Measurements from ENCODE around the gene FAT2.

The FAT2 gene

GRCh38 chr5:151615431-151615830 is 24.3 kb upstream of the FAT2 start:
- Histone ChIP-seq H3K27ac (ENCODE audit: insufficient read depth, low read length, poor library complexity, severe bottlenecking) (no peak overlapping the region), H3K4me1 (ENCODE audit: control insufficient read depth, insufficient read depth, low read length, poor library complexity, severe bottlenecking) (peaks cover 21% of the 10 kb centered on the region), H3K9me3 (ENCODE audit: control insufficient read depth, low read length) (no peaks in the 10 kb centered on the region), H3K36me3 (ENCODE audit: control insufficient read depth, insufficient read depth, low read length) (no peaks in the 10 kb centered on the region), H3K4me3 (ENCODE audit: insufficient read depth, low read depth, low read length, poor library complexity, severe bottlenecking) (no peak overlapping the region), H3K27me3 (replicated peaks; ENCODE audit: control insufficient read depth, insufficient read depth, low read length, poor library complexity, severe bottlenecking) (no peaks in the 10 kb centered on the region)
- DNase-seq = no peak

- no peak for DNase-seq
- H3K27ac ChIP-seq (ENCODE audit: insufficient read depth, low read length, poor library complexity, severe bottlenecking) = no peak overlapping the region
- H3K4me1 ChIP-seq (ENCODE audit: control insufficient read depth, insufficient read depth, low read length, poor library complexity, severe bottlenecking) = peaks cover 21% of the 10 kb centered on the region
- H3K4me3 ChIP-seq (ENCODE audit: insufficient read depth, low read depth, low read length, poor library complexity, severe bottlenecking) = no peak overlapping the region
- H3K27me3 ChIP-seq (replicated peaks; ENCODE audit: control insufficient read depth, insufficient read depth, low read length, poor library complexity, severe bottlenecking) = no peaks in the 10 kb centered on the region
- H3K9me3 ChIP-seq (ENCODE audit: control insufficient read depth, low read length) = no peaks in the 10 kb centered on the region
- no peaks in the 10 kb centered on the region for H3K36me3 ChIP-seq (ENCODE audit: control insufficient read depth, insufficient read depth, low read length)
Observed at GRCh38 chr5:151614565-151614964, 23.4 kb upstream of the FAT2 start.

GRCh38 chr5:151612689-151613427 is 21.7 kb upstream of the FAT2 start:
- no peaks in the 10 kb centered on the region for H3K9me3 ChIP-seq (ENCODE audit: control insufficient read depth, low read length)
- no peaks in the 10 kb centered on the region for H3K27me3 ChIP-seq (replicated peaks; ENCODE audit: control insufficient read depth, insufficient read depth, low read length, poor library complexity, severe bottlenecking)
- H3K27ac ChIP-seq (ENCODE audit: insufficient read depth, low read length, poor library complexity, severe bottlenecking) = peak overlapping the region; percentile 32
- peak in 2 of 3 donors; percentile 9 to 24 for DNase-seq
- H3K4me3 ChIP-seq (ENCODE audit: insufficient read depth, low read depth, low read length, poor library complexity, severe bottlenecking) = no peak overlapping the region
- H3K36me3 ChIP-seq (ENCODE audit: control insufficient read depth, insufficient read depth, low read length) = no peaks in the 10 kb centered on the region
- H3K4me1 ChIP-seq (ENCODE audit: control insufficient read depth, insufficient read depth, low read length, poor library complexity, severe bottlenecking) = peaks cover 21% of the 10 kb centered on the region

GRCh38 chr5:151611127-151611775 is 20.1 kb upstream of the FAT2 start:
- Histone ChIP-seq H3K4me1 (ENCODE audit: control insufficient read depth, insufficient read depth, low read length, poor library complexity, severe bottlenecking) (peaks cover 21% of the 10 kb centered on the region), H3K27ac (ENCODE audit: insufficient read depth, low read length, poor library complexity, severe bottlenecking) (no peak overlapping the region), H3K36me3 (ENCODE audit: control insufficient read depth, insufficient read depth, low read length) (no peaks in the 10 kb centered on the region), H3K27me3 (replicated peaks; ENCODE audit: control insufficient read depth, insufficient read depth, low read length, poor library complexity, severe bottlenecking) (no peaks in the 10 kb centered on the region), H3K4me3 (ENCODE audit: insufficient read depth, low read depth, low read length, poor library complexity, severe bottlenecking) (no peak overlapping the region), H3K9me3 (ENCODE audit: control insufficient read depth, low read length) (no peaks in the 10 kb centered on the region)
- no peak for DNase-seq

- DNase-seq = no peak
- Histone ChIP-seq H3K27ac (ENCODE audit: insufficient read depth, low read length, poor library complexity, severe bottlenecking) (no peak overlapping the region), H3K9me3 (ENCODE audit: control insufficient read depth, low read length) (no peaks in the 10 kb centered on the region), H3K36me3 (ENCODE audit: control insufficient read depth, insufficient read depth, low read length) (no peaks in the 10 kb centered on the region), H3K4me3 (ENCODE audit: insufficient read depth, low read depth, low read length, poor library complexity, severe bottlenecking) (no peak overlapping the region), H3K4me1 (ENCODE audit: control insufficient read depth, insufficient read depth, low read length, poor library complexity, severe bottlenecking) (no peaks in the 10 kb centered on the region), H3K27me3 (replicated peaks; ENCODE audit: control insufficient read depth, insufficient read depth, low read length, poor library complexity, severe bottlenecking) (no peaks in the 10 kb centered on the region)
Observed at GRCh38 chr5:151608522-151608921, 17.4 kb upstream of the FAT2 start.

GRCh38 chr5:151607304-151607703 is 16.2 kb upstream of the FAT2 start:
- Histone ChIP-seq H3K27me3 (replicated peaks; ENCODE audit: control insufficient read depth, insufficient read depth, low read length, poor library complexity, severe bottlenecking) (no peaks in the 10 kb centered on the region), H3K36me3 (ENCODE audit: control insufficient read depth, insufficient read depth, low read length) (no peaks in the 10 kb centered on the region), H3K9me3 (ENCODE audit: control insufficient read depth, low read length) (no peaks in the 10 kb centered on the region), H3K4me3 (ENCODE audit: insufficient read depth, low read depth, low read length, poor library complexity, severe bottlenecking) (no peak overlapping the region), H3K27ac (ENCODE audit: insufficient read depth, low read length, poor library complexity, severe bottlenecking) (no peak overlapping the region), H3K4me1 (ENCODE audit: control insufficient read depth, insufficient read depth, low read length, poor library complexity, severe bottlenecking) (no peaks in the 10 kb centered on the region)
- DNase-seq = no peak

GRCh38 chr5:151605559-151605958 is 14.4 kb upstream of the FAT2 start:
- Histone ChIP-seq H3K4me1 (ENCODE audit: control insufficient read depth, insufficient read depth, low read length, poor library complexity, severe bottlenecking) (no peaks in the 10 kb centered on the region), H3K4me3 (ENCODE audit: insufficient read depth, low read depth, low read length, poor library complexity, severe bottlenecking) (no peak overlapping the region), H3K36me3 (ENCODE audit: control insufficient read depth, insufficient read depth, low read length) (no peaks in the 10 kb centered on the region), H3K27me3 (replicated peaks; ENCODE audit: control insufficient read depth, insufficient read depth, low read length, poor library complexity, severe bottlenecking) (no peaks in the 10 kb centered on the region), H3K27ac (ENCODE audit: insufficient read depth, low read length, poor library complexity, severe bottlenecking) (no peak overlapping the region), H3K9me3 (ENCODE audit: control insufficient read depth, low read length) (no peaks in the 10 kb centered on the region)
- DNase-seq = no peak

- Histone ChIP-seq H3K27me3 (replicated peaks; ENCODE audit: control insufficient read depth, insufficient read depth, low read length, poor library complexity, severe bottlenecking) (no peaks in the 10 kb centered on the region), H3K27ac (ENCODE audit: insufficient read depth, low read length, poor library complexity, severe bottlenecking) (no peak overlapping the region), H3K9me3 (ENCODE audit: control insufficient read depth, low read length) (no peaks in the 10 kb centered on the region), H3K36me3 (ENCODE audit: control insufficient read depth, insufficient read depth, low read length) (no peaks in the 10 kb centered on the region), H3K4me1 (ENCODE audit: control insufficient read depth, insufficient read depth, low read length, poor library complexity, severe bottlenecking) (no peaks in the 10 kb centered on the region), H3K4me3 (ENCODE audit: insufficient read depth, low read depth, low read length, poor library complexity, severe bottlenecking) (no peak overlapping the region)
- no peak for DNase-seq
Observed at GRCh38 chr5:151602806-151603205, 11.7 kb upstream of the FAT2 start.

- Histone ChIP-seq H3K27me3 (replicated peaks; ENCODE audit: control insufficient read depth, insufficient read depth, low read length, poor library complexity, severe bottlenecking) (no peaks in the 10 kb centered on the region), H3K4me1 (ENCODE audit: control insufficient read depth, insufficient read depth, low read length, poor library complexity, severe bottlenecking) (no peaks in the 10 kb centered on the region), H3K27ac (ENCODE audit: insufficient read depth, low read length, poor library complexity, severe bottlenecking) (no peak overlapping the region), H3K4me3 (ENCODE audit: insufficient read depth, low read depth, low read length, poor library complexity, severe bottlenecking) (no peak overlapping the region), H3K36me3 (ENCODE audit: control insufficient read depth, insufficient read depth, low read length) (no peaks in the 10 kb centered on the region), H3K9me3 (ENCODE audit: control insufficient read depth, low read length) (no peaks in the 10 kb centered on the region)
- no peak for DNase-seq
Observed at GRCh38 chr5:151601391-151601790, 10.3 kb upstream of the FAT2 start.

GRCh38 chr5:151600069-151600665 is 9.0 kb upstream of the FAT2 start:
- Histone ChIP-seq H3K27ac (ENCODE audit: insufficient read depth, low read length, poor library complexity, severe bottlenecking) (no peak overlapping the region), H3K36me3 (ENCODE audit: control insufficient read depth, insufficient read depth, low read length) (no peaks in the 10 kb centered on the region), H3K4me1 (ENCODE audit: control insufficient read depth, insufficient read depth, low read length, poor library complexity, severe bottlenecking) (no peaks in the 10 kb centered on the region), H3K4me3 (ENCODE audit: insufficient read depth, low read depth, low read length, poor library complexity, severe bottlenecking) (no peak overlapping the region), H3K27me3 (replicated peaks; ENCODE audit: control insufficient read depth, insufficient read depth, low read length, poor library complexity, severe bottlenecking) (no peaks in the 10 kb centered on the region), H3K9me3 (ENCODE audit: control insufficient read depth, low read length) (no peaks in the 10 kb centered on the region)
- no peak for DNase-seq
